ENCODE measurements around the gene ZNF326. TPM values are rescaled to one million over a fixed set of nuclear protein-coding genes. Genes with fewer than 3 reads are reported as not detected.

Gene ZNF326
- polyA plus RNA-seq, 1 donor (not counting 4 experiments of a cell fraction or from before 2014, with no cell fraction given), result 22.7 TPM

DNA sequence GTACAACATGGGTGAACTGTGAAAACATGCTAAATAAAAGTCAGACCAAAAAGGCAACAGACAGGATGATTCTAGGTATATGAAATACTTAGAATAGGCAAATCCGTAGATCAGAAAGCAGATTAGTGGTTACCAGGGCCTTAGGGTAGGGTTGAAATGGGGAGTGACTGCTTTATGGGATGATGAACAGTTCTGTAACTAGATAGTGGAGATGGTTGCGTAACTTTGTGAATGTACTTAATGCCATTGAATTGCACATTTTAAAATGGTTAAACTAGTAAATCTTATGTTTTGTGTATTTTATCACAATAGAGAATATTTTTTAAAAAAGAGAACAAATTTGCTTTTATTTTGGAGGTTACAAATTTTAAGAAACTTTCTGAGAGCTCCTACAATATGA, 17.4 kb downstream of the ZNF326 start:
- Histone ChIP-seq H3K9me1 (ENCODE audit: control insufficient read depth, extremely low read depth, insufficient read depth, low read length) (no peaks in the 10 kb centered on the region), H3K9ac (ENCODE audit: control insufficient read depth, extremely low read depth, insufficient read depth, low read length) (no peak overlapping the region), H2AFZ (ENCODE audit: control insufficient read depth, low read length) (no peak overlapping the region), H3K79me2 (ENCODE audit: control insufficient read depth, insufficient read depth, low read length) (peaks cover 4% of the 10 kb centered on the region), H3K27ac (ENCODE audit: control insufficient read depth, insufficient read depth, low read length) (no peak overlapping the region), H3K36me3 (ENCODE audit: control insufficient read depth in 2 of 2, extremely low read depth in 1 of 2, insufficient read depth in 2 of 2, low read length in 2 of 2) (peaks cover 6 to 17% of the 10 kb centered on the region in 2 experiments), H3K27me3 (ENCODE audit: control insufficient read depth, extremely low read depth, insufficient read depth, low read length) (no peaks in the 10 kb centered on the region), H3K9me3 (ENCODE audit: control insufficient read depth, low read depth, low read length) (no peaks in the 10 kb centered on the region), H3K4me1 (ENCODE audit: control insufficient read depth, extremely low read depth, insufficient read depth, low read length) (no peaks in the 10 kb centered on the region), H3K4me3 (ENCODE audit: control insufficient read depth in 2 of 3, extremely low read depth in 1 of 3, insufficient read depth in 2 of 3, low read depth in 1 of 3, low read length in 3 of 3) (no peak overlapping the region), H3K4me2 (ENCODE audit: control insufficient read depth, extremely low read depth, insufficient read depth, low read depth, low read length) (no peak overlapping the region), H4K20me1 (ENCODE audit: control insufficient read depth, extremely low read depth, insufficient read depth, low read length) (no peaks in the 10 kb centered on the region)
- TF ChIP-seq, protein P1, sequence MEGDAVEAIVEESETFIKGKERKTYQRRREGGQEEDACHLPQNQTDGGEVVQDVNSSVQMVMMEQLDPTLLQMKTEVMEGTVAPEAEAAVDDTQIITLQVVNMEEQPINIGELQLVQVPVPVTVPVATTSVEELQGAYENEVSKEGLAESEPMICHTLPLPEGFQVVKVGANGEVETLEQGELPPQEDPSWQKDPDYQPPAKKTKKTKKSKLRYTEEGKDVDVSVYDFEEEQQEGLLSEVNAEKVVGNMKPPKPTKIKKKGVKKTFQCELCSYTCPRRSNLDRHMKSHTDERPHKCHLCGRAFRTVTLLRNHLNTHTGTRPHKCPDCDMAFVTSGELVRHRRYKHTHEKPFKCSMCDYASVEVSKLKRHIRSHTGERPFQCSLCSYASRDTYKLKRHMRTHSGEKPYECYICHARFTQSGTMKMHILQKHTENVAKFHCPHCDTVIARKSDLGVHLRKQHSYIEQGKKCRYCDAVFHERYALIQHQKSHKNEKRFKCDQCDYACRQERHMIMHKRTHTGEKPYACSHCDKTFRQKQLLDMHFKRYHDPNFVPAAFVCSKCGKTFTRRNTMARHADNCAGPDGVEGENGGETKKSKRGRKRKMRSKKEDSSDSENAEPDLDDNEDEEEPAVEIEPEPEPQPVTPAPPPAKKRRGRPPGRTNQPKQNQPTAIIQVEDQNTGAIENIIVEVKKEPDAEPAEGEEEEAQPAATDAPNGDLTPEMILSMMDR (optimal IDR thresholded peaks at IDR 0.05 in 1 of 3, IDR thresholded peaks at IDR 0.05 in 1 of 3, conservative IDR thresholded peaks at IDR 0.05 in 1 of 3; ENCODE audit: extremely low read depth in 1 of 3, insufficient read depth in 2 of 3, low read length in 3 of 3), result no peak
- no peak for TF ChIP-seq EZH2 (IDR thresholded peaks at IDR 0.05; ENCODE audit: low read length)
- dilution Hi-C loops (cut with MboI; ENCODE audit: extremely low pct_ligation_motif_present, low sequenced_read_pairs), result no loop called here
- FAIRE-seq, result no peak
- DNase-seq (ENCODE audit: low read depth, low spot score), result no peak

DNA sequence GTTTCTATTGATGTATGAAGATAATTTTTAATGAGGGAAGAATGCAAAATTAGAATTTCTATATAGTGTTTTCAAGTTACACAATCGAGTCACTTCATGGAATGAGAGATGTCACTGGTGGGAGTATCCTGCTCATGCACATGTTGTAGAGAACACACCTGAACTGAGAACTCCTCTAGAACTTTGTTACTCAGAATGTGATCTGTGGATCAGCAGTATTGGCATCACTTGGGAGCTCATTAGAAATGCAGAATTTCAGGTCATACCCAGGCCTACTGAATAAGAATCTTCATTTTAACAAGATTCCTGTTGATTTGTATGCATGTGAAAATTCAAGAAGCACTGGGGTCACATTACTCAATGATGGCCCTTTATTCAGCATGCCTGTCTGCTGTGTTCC, 28.8 kb downstream of the ZNF326 start:
- H3K36me3 ChIP-seq (ENCODE audit: control insufficient read depth in 2 of 2, extremely low read depth in 1 of 2, insufficient read depth in 2 of 2, low read length in 2 of 2), result peaks cover 15 to 28% of the 10 kb centered on the region in 2 experiments
- H3K79me2 ChIP-seq (ENCODE audit: control insufficient read depth, insufficient read depth, low read length), result no peaks in the 10 kb centered on the region
- H2AFZ ChIP-seq (ENCODE audit: control insufficient read depth, low read length), result no peak overlapping the region
- no peaks in the 10 kb centered on the region for H3K27me3 ChIP-seq (ENCODE audit: control insufficient read depth, extremely low read depth, insufficient read depth, low read length)
- no peak overlapping the region for H3K9ac ChIP-seq (ENCODE audit: control insufficient read depth, extremely low read depth, insufficient read depth, low read length)
- dilution Hi-C loops (cut with MboI; ENCODE audit: extremely low pct_ligation_motif_present, low sequenced_read_pairs), result no loop called here
- TF ChIP-seq EZH2 (IDR thresholded peaks at IDR 0.05; ENCODE audit: low read length), result no peak
- TF ChIP-seq, protein P1 (optimal IDR thresholded peaks at IDR 0.05 in 1 of 3, IDR thresholded peaks at IDR 0.05 in 1 of 3, conservative IDR thresholded peaks at IDR 0.05 in 1 of 3; ENCODE audit: extremely low read depth in 1 of 3, insufficient read depth in 2 of 3, low read length in 3 of 3), result no peak
- no peak overlapping the region for H3K4me3 ChIP-seq (ENCODE audit: control insufficient read depth in 2 of 3, extremely low read depth in 1 of 3, insufficient read depth in 2 of 3, low read depth in 1 of 3, low read length in 3 of 3)
- FAIRE-seq, result peak; percentile 49
- no peaks in the 10 kb centered on the region for H3K4me1 ChIP-seq (ENCODE audit: control insufficient read depth, extremely low read depth, insufficient read depth, low read length)
- DNase-seq (ENCODE audit: low read depth, low spot score), result no peak
- no peaks in the 10 kb centered on the region for H4K20me1 ChIP-seq (ENCODE audit: control insufficient read depth, extremely low read depth, insufficient read depth, low read length)
- no peak overlapping the region for H3K27ac ChIP-seq (ENCODE audit: control insufficient read depth, insufficient read depth, low read length)
- H3K9me1 ChIP-seq (ENCODE audit: control insufficient read depth, extremely low read depth, insufficient read depth, low read length), result no peaks in the 10 kb centered on the region
- no peak overlapping the region for H3K4me2 ChIP-seq (ENCODE audit: control insufficient read depth, extremely low read depth, insufficient read depth, low read depth, low read length)
- H3K9me3 ChIP-seq (ENCODE audit: control insufficient read depth, low read depth, low read length), result peaks cover 3% of the 10 kb centered on the region

All from keratinocyte (primary cell).